Lung (tissue), 12 donors: ENCODE data around the gene THADA. TPM values are rescaled to one million over a fixed set of nuclear protein-coding genes. Genes with fewer than 3 reads are reported as not detected.
A peak's percentile ranks its signal among the peaks of the same experiment; 100 is the strongest.

Experiments
- ATAC-seq: fragments of 200-7000 bp; cut with Tn5 transposase; one replicate; pipeline ENCODE4 v1.9.1; 2020; ENCODE audit warnings: moderate number of reproducible peaks; ENCODE audit not compliant: insufficient read depth, low FRiP score
- DNase-seq, 3 donors: peaks; one replicate each; pipeline ENCODE4 v3.0.0-alpha.2; 2013 to 2017
- H3K27ac ChIP-seq, 2 donors: one replicate each; pipeline ENCODE4 v1.5.1; 2013; ENCODE audit warnings: mild to moderate bottlenecking in 2 of 2, moderate library complexity in 2 of 2, control low read depth in 1 of 2, inconsistent platforms in 1 of 2, low read depth in 1 of 2, low read length in 1 of 2
- H3K27me3 ChIP-seq, 3 donors: one replicate each; pipeline ENCODE4 v1.5.1; 2013; ENCODE audit warnings: low read length in 2 of 3; ENCODE audit not compliant: control insufficient read depth in 3 of 3, insufficient read depth in 3 of 3
- H3K36me3 ChIP-seq, 4 donors: one replicate each; pipeline ENCODE4 v1.5.1; 2013; ENCODE audit warnings: low read length in 4 of 4, mild to moderate bottlenecking in 1 of 4, moderate library complexity in 1 of 4; ENCODE audit not compliant: control insufficient read depth in 4 of 4, insufficient read depth in 4 of 4
- H3K4me1 ChIP-seq, 5 donors: one replicate each; pipeline ENCODE4 v1.5.1; 2013; ENCODE audit warnings: low read length in 5 of 5, mild to moderate bottlenecking in 2 of 5, moderate library complexity in 1 of 5; ENCODE audit not compliant: control insufficient read depth in 5 of 5, insufficient read depth in 5 of 5
- H3K4me3 ChIP-seq: one replicate; pipeline ENCODE4 v1.5.1; 2013; ENCODE audit warnings: mild to moderate bottlenecking, control low read depth, moderate library complexity
- H3K9ac ChIP-seq, 2 donors: one replicate each; pipeline ENCODE4 v1.5.1; 2013; ENCODE audit warnings: low read length in 2 of 2, control low read depth in 1 of 2; ENCODE audit not compliant: insufficient read depth in 1 of 2
- H3K9me3 ChIP-seq, 4 donors: one replicate each; pipeline ENCODE4 v1.5.1; 2013; ENCODE audit warnings: low read length in 3 of 4, mild to moderate bottlenecking in 1 of 4, moderate library complexity in 1 of 4; ENCODE audit not compliant: control insufficient read depth in 4 of 4, insufficient read depth in 3 of 4
- CTCF ChIP-seq: IDR thresholded peaks from 2 replicates; pipeline ENCODE4 v1.5.1; 2012; ENCODE audit warnings: mild to moderate bottlenecking; ENCODE audit errors: control extremely low read depth, extremely low read depth
- WGBS, 2 donors: extraction: QIAGEN DNeasy Blood & Tissue Kit; methylation state at CpG; one replicate each; pipeline ENCODE4 v1.1.7; 2013; 5-methylcytosine and 5-hydroxymethylcytosine counted together
- polyA plus RNA-seq, 2 donors: library from polyadenylated mRNA; stranded (reverse); fragments of 200-250 nt; gene quantifications; one replicate each; pipeline ENCODE4 v1.2.1, GENCODE V29; 2013
- total RNA-seq, 2 donors: library from RNA; depleted of rRNA in 1 of 2; stranded (reverse); fragments of >200 nt in 1 of 2; gene quantifications; one replicate each; pipeline ENCODE4 v1.2.1, GENCODE V29; 2014 to 2021
- donor health status: control.
- donor health status: control.
- donor health status: Bipolar disorder and iron deficiency.
- donor health status: healthy.
- donor health status: DM: yes; HTN: yes; CAD: no.

Gene THADA
- total and polyA plus RNA-seq, 4 donors, result 11.3 to 72.5 (median 25.2) TPM

- ATAC-seq (no peak), DNase-seq (no peak)
- no peaks in the 10 kb centered on the region for H3K9me3 ChIP-seq
- H3K4me3 ChIP-seq, result no peak overlapping the region
- H3K4me1 ChIP-seq, result peaks cover 10 to 50% (median 21%) of the 10 kb centered on the region in 5 donors
- H3K27me3 ChIP-seq, result no peaks in the 10 kb centered on the region
- H3K9ac ChIP-seq, result no peak overlapping the region
- H3K36me3 ChIP-seq, result no peaks in the 10 kb centered on the region
- H3K27ac ChIP-seq, result no peak overlapping the region
- no peak for TF ChIP-seq CTCF
Observed at GRCh38 chr2:43302961-43303494, 292.8 kb downstream of the THADA start.

- H3K27ac ChIP-seq, result no peak overlapping the region
- H3K27me3 ChIP-seq, result no peaks in the 10 kb centered on the region
- H3K4me1 ChIP-seq, result peaks cover 10 to 50% (median 21%) of the 10 kb centered on the region in 5 donors
- H3K4me3 ChIP-seq, result no peak overlapping the region
- ATAC-seq (no peak), DNase-seq (peak in 1 of 3 donors; percentile 58)
- no peaks in the 10 kb centered on the region for H3K36me3 ChIP-seq
- 77 to 84% methylated on average over 3 of the region's 3 CpGs for WGBS, 2 donors
- TF ChIP-seq CTCF, result no peak
- H3K9ac ChIP-seq, result peak overlapping the region in 1 of 2 donors; percentile 61
- H3K9me3 ChIP-seq, result no peaks in the 10 kb centered on the region
Observed at GRCh38 chr2:43302182-43302960, 293.5 kb downstream of the THADA start.

- no peak for TF ChIP-seq CTCF
- Histone ChIP-seq H3K27ac (peak overlapping the region in 1 of 2 donors; percentile 35), H3K27me3 (no peaks in the 10 kb centered on the region), H3K4me3 (no peak overlapping the region), H3K36me3 (no peaks in the 10 kb centered on the region), H3K9me3 (no peaks in the 10 kb centered on the region), H3K9ac (peak overlapping the region in 1 of 2 donors; percentile 32), H3K4me1 (peaks cover 10 to 44% (median 14%) of the 10 kb centered on the region in 5 donors)
- ATAC-seq (no peak), DNase-seq (peak in 1 of 3 donors; percentile 34)
- 64 to 74% methylated on average over 13 of the region's 13 CpGs for WGBS, 2 donors
Observed at GRCh38 chr2:43300781-43301583, 294.9 kb downstream of the THADA start.
